ENCODE results near the gene APP. TPM values are rescaled to one million over a fixed set of nuclear protein-coding genes. Genes with fewer than 3 reads are reported as not detected.

The APP gene
- total RNA-seq, 2 donors from 2014 or later = 460 to 557 TPM

DNA sequence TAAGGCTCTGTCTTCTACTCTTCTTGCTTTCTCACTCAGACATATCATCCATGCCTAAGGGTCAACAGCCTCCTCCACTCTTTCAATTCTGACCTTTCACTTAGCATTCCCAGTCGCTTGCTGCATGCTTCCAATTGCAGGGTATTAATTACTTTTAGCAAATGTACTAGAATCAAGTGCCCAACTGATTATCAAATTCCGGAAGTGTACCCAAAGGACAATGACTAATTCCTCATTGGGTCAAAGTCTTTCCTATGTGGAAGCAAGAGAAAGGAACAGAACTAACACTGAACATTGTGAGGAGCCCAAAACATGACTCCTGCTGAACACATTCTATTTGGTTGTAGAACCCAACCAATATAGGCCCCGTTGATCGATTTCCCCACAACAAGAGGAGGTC, 101.8 kb downstream of the APP start:
- Histone ChIP-seq H3K36me3 (ENCODE audit: control insufficient read depth, insufficient read depth, low read length) (no peaks in the 10 kb centered on the region), H3K27me3 (ENCODE audit: control insufficient read depth, insufficient read depth, low read length, poor library complexity, severe bottlenecking) (peaks cover 32% of the 10 kb centered on the region), H3K9ac (ENCODE audit: extremely low read depth, low read length, poor library complexity, severe bottlenecking) (no peak overlapping the region), H3K27ac (ENCODE audit: low read depth, low read length) (no peak overlapping the region), H3K4me1 (ENCODE audit: control insufficient read depth, insufficient read depth, low read length) (peaks cover 10% of the 10 kb centered on the region), H3K9me3 (ENCODE audit: control insufficient read depth, low read length) (no peaks in the 10 kb centered on the region), H3K4me3 (ENCODE audit: low read length) (no peak overlapping the region)
- peaks cover 55% of the 10 kb centered on the region for H3K4me1 Mint-ChIP-seq
- no peak for TF ChIP-seq CTCF (conservative IDR thresholded peaks at IDR 0.05)
- no peaks in the 10 kb centered on the region for H3K36me3 Mint-ChIP-seq (ENCODE audit: low read depth)
- H3K4me3 Mint-ChIP-seq = no peak overlapping the region
- H3K27ac Mint-ChIP-seq = no peak overlapping the region
- no peaks in the 10 kb centered on the region for H3K9me3 Mint-ChIP-seq
- peaks cover 9% of the 10 kb centered on the region for H3K27me3 Mint-ChIP-seq (ENCODE audit: insufficient read depth)
- DNase-seq = no peak
- 93 to 94% methylated on average over 2 to 4 of the region's 4 CpGs for WGBS, 2 experiments (ENCODE audit: insufficient coverage in 1 of 2, insufficient read length in 1 of 2)

- peak overlapping the region; percentile 1 for H3K27ac Mint-ChIP-seq
- Histone ChIP-seq H3K27ac (ENCODE audit: low read depth, low read length) (no peak overlapping the region), H3K4me3 (ENCODE audit: low read length) (no peak overlapping the region), H3K27me3 (ENCODE audit: control insufficient read depth, insufficient read depth, low read length, poor library complexity, severe bottlenecking) (peaks cover 32% of the 10 kb centered on the region), H3K9me3 (ENCODE audit: control insufficient read depth, low read length) (no peaks in the 10 kb centered on the region), H3K4me1 (ENCODE audit: control insufficient read depth, insufficient read depth, low read length) (peaks cover 10% of the 10 kb centered on the region), H3K36me3 (ENCODE audit: control insufficient read depth, insufficient read depth, low read length) (peaks cover under 1% of the 10 kb centered on the region), H3K9ac (ENCODE audit: extremely low read depth, low read length, poor library complexity, severe bottlenecking) (no peak overlapping the region)
- no peak for DNase-seq
- peaks cover 48% of the 10 kb centered on the region for H3K4me1 Mint-ChIP-seq
- no peak for TF ChIP-seq CTCF (conservative IDR thresholded peaks at IDR 0.05)
- peaks cover 9% of the 10 kb centered on the region for H3K27me3 Mint-ChIP-seq (ENCODE audit: insufficient read depth)
- no peak overlapping the region for H3K4me3 Mint-ChIP-seq
- 91 to 94% methylated on average over 6 to 11 of the region's 12 CpGs for WGBS, 2 experiments (ENCODE audit: insufficient coverage in 1 of 2, insufficient read length in 1 of 2)
- H3K9me3 Mint-ChIP-seq = no peaks in the 10 kb centered on the region
- H3K36me3 Mint-ChIP-seq (ENCODE audit: low read depth) = no peaks in the 10 kb centered on the region
Measured at GRCh38 chr21:26067836-26068594, 102.6 kb downstream of the APP start.

DNA sequence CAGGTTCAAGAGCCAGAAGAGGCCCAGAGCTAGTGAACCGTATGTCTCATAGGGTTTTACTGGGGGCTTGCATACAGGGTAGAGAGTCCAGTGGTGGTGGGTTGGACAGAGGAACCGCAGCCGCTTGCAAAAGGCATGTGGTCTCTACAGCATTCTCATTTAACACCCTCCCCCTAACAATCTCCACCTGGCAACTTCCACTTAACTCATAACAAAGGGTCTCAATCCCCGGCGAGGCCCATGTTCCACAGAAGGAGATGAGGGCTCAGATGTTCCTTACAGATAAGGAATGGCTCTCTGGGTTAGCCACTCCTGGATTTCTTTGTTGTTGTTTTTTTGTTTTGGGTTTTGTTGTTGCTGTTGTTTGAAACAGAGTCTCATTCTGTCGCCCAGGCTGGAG, 106.1 kb downstream of the APP start:
- no peak overlapping the region for H3K4me3 Mint-ChIP-seq
- Histone ChIP-seq H3K9me3 (ENCODE audit: control insufficient read depth, low read length) (no peaks in the 10 kb centered on the region), H3K4me1 (ENCODE audit: control insufficient read depth, insufficient read depth, low read length) (peaks cover 3% of the 10 kb centered on the region), H3K27ac (ENCODE audit: low read depth, low read length) (no peak overlapping the region), H3K9ac (ENCODE audit: extremely low read depth, low read length, poor library complexity, severe bottlenecking) (no peak overlapping the region), H3K4me3 (ENCODE audit: low read length) (no peak overlapping the region), H3K36me3 (ENCODE audit: control insufficient read depth, insufficient read depth, low read length) (peaks cover 14% of the 10 kb centered on the region), H3K27me3 (ENCODE audit: control insufficient read depth, insufficient read depth, low read length, poor library complexity, severe bottlenecking) (peaks cover 10% of the 10 kb centered on the region)
- H3K27me3 Mint-ChIP-seq (ENCODE audit: insufficient read depth) = peaks cover 3% of the 10 kb centered on the region
- DNase-seq = peak; percentile 61
- no peaks in the 10 kb centered on the region for H3K9me3 Mint-ChIP-seq
- H3K27ac Mint-ChIP-seq = no peak overlapping the region
- TF ChIP-seq CTCF (conservative IDR thresholded peaks at IDR 0.05) = no peak
- 85 to 86% methylated on average over 1 to 6 of the region's 6 CpGs for WGBS, 2 experiments (ENCODE audit: insufficient coverage in 1 of 2, insufficient read length in 1 of 2)
- H3K36me3 Mint-ChIP-seq (ENCODE audit: low read depth) = peaks cover 2% of the 10 kb centered on the region
- peaks cover 42% of the 10 kb centered on the region for H3K4me1 Mint-ChIP-seq

All from endodermal cell (in vitro differentiated cells).